NB4 (cell line): ENCODE measurements around the gene ARL2BP.

Experiments used
- CTCF ChIP-seq: IDR thresholded peaks from one replicate; pipeline ENCODE4 v1.5.1; 2012; ENCODE audit warnings: low read depth, low read length
- MYC ChIP-seq: IDR thresholded peaks from 2 replicates; pipeline ENCODE4 v1.6.1; 2011; ENCODE audit warnings: low read depth, low read length
- POLR2A ChIP-seq: IDR thresholded peaks from 2 replicates; pipeline ENCODE4 v1.6.1; 2011; ENCODE audit warnings: mild to moderate bottlenecking; ENCODE audit not compliant: insufficient read length; ENCODE audit errors: extremely low read depth

GRCh38 chr16:57240851-57241250, 4.2 kb upstream of the ARL2BP start:
- TF ChIP-seq POLR2A (no peak), CTCF (no peak), MYC (no peak)
